ENCODE measurements around the gene LCNL1. TPM values are rescaled to one million over a fixed set of nuclear protein-coding genes. Genes with fewer than 3 reads are reported as not detected.

Gene LCNL1
- total RNA-seq, 2 donors from 2014 or later = 1.4 to 2.2 TPM

- H3K4me3 ChIP-seq (ENCODE audit: low read length) = no peak overlapping the region
- no peak for TF ChIP-seq CTCF (conservative IDR thresholded peaks at IDR 0.05)
- no peak overlapping the region for H3K9ac ChIP-seq (ENCODE audit: extremely low read depth, low read length, poor library complexity, severe bottlenecking)
- H3K36me3 ChIP-seq (ENCODE audit: control insufficient read depth, insufficient read depth, low read length) = no peaks in the 10 kb centered on the region
- H3K27me3 Mint-ChIP-seq (ENCODE audit: insufficient read depth) = peaks cover 12% of the 10 kb centered on the region
- no peak overlapping the region for H3K27ac ChIP-seq (ENCODE audit: low read depth, low read length)
- no peaks in the 10 kb centered on the region for H3K36me3 Mint-ChIP-seq (ENCODE audit: low read depth)
- H3K9me3 Mint-ChIP-seq = no peaks in the 10 kb centered on the region
- no peaks in the 10 kb centered on the region for H3K9me3 ChIP-seq (ENCODE audit: control insufficient read depth, low read length)
- peaks cover 17% of the 10 kb centered on the region for H3K27me3 ChIP-seq (ENCODE audit: control insufficient read depth, insufficient read depth, low read length, poor library complexity, severe bottlenecking)
- H3K27ac Mint-ChIP-seq = no peak overlapping the region
- WGBS, 2 experiments (ENCODE audit: insufficient coverage in 1 of 2, insufficient read length in 1 of 2) = 85 to 89% methylated on average over 11 to 21 of the region's 21 CpGs
- DNase-seq = no peak
- H3K4me1 Mint-ChIP-seq = no peaks in the 10 kb centered on the region
- no peaks in the 10 kb centered on the region for H3K4me1 ChIP-seq (ENCODE audit: control insufficient read depth, insufficient read depth, low read length)
- no peak overlapping the region for H3K4me3 Mint-ChIP-seq
These were observed 42.7 kb downstream of the LCNL1 start for GRCh38 chr9:137025517-137025966.

- no peaks in the 10 kb centered on the region for H3K9me3 ChIP-seq (ENCODE audit: control insufficient read depth, low read length)
- H3K27me3 Mint-ChIP-seq (ENCODE audit: insufficient read depth) = peaks cover 12% of the 10 kb centered on the region
- no peaks in the 10 kb centered on the region for H3K4me1 Mint-ChIP-seq
- H3K4me3 ChIP-seq (ENCODE audit: low read length) = no peak overlapping the region
- no peak overlapping the region for H3K27ac ChIP-seq (ENCODE audit: low read depth, low read length)
- no peak for DNase-seq
- H3K9me3 Mint-ChIP-seq = no peaks in the 10 kb centered on the region
- H3K27ac Mint-ChIP-seq = no peak overlapping the region
- H3K27me3 ChIP-seq (ENCODE audit: control insufficient read depth, insufficient read depth, low read length, poor library complexity, severe bottlenecking) = peaks cover 17% of the 10 kb centered on the region
- H3K4me1 ChIP-seq (ENCODE audit: control insufficient read depth, insufficient read depth, low read length) = no peaks in the 10 kb centered on the region
- no peaks in the 10 kb centered on the region for H3K36me3 Mint-ChIP-seq (ENCODE audit: low read depth)
- H3K4me3 Mint-ChIP-seq = no peak overlapping the region
- WGBS, 2 experiments (ENCODE audit: insufficient coverage in 1 of 2, insufficient read length in 1 of 2) = 89 to 94% methylated on average over 2 of the region's 2 CpGs
- no peak overlapping the region for H3K9ac ChIP-seq (ENCODE audit: extremely low read depth, low read length, poor library complexity, severe bottlenecking)
- no peaks in the 10 kb centered on the region for H3K36me3 ChIP-seq (ENCODE audit: control insufficient read depth, insufficient read depth, low read length)
- TF ChIP-seq CTCF (conservative IDR thresholded peaks at IDR 0.05) = no peak
These were observed 43.6 kb downstream of the LCNL1 start for GRCh38 chr9:137026384-137026783.

GRCh38 chr9:137026828-137027227, 44.0 kb downstream of the LCNL1 start:
- H3K27me3 Mint-ChIP-seq (ENCODE audit: insufficient read depth) = peaks cover 14% of the 10 kb centered on the region

More at GRCh38 chr9:137026828-137027227, 44.0 kb downstream of the LCNL1 start:
- H3K27ac ChIP-seq (ENCODE audit: low read depth, low read length) = no peak overlapping the region
- H3K4me3 ChIP-seq (ENCODE audit: low read length) = peak overlapping the region; percentile 70
- H3K4me1 Mint-ChIP-seq = no peaks in the 10 kb centered on the region
- DNase-seq = no peak
- no peak overlapping the region for H3K9ac ChIP-seq (ENCODE audit: extremely low read depth, low read length, poor library complexity, severe bottlenecking)
- no peaks in the 10 kb centered on the region for H3K9me3 Mint-ChIP-seq
- TF ChIP-seq CTCF (conservative IDR thresholded peaks at IDR 0.05) = no peak
- peaks cover 17% of the 10 kb centered on the region for H3K27me3 ChIP-seq (ENCODE audit: control insufficient read depth, insufficient read depth, low read length, poor library complexity, severe bottlenecking)
- H3K36me3 ChIP-seq (ENCODE audit: control insufficient read depth, insufficient read depth, low read length) = no peaks in the 10 kb centered on the region
- no peaks in the 10 kb centered on the region for H3K4me1 ChIP-seq (ENCODE audit: control insufficient read depth, insufficient read depth, low read length)
- no peaks in the 10 kb centered on the region for H3K9me3 ChIP-seq (ENCODE audit: control insufficient read depth, low read length)
- no peaks in the 10 kb centered on the region for H3K36me3 Mint-ChIP-seq (ENCODE audit: low read depth)
- WGBS, 2 experiments (ENCODE audit: insufficient coverage in 1 of 2, insufficient read length in 1 of 2) = 92 to 100% methylated on average over 3 to 4 of the region's 4 CpGs
- H3K4me3 Mint-ChIP-seq = peak overlapping the region; percentile 53
- H3K27ac Mint-ChIP-seq = no peak overlapping the region
